Stimulated activated CD8-positive, alpha-beta memory T cell treated with anti-CD3 and anti-CD28 coated beads, Interleukin-7, amount 100 ng/mL, for 1 hour (primary cell): ENCODE results near the gene MTA3.
"Not testable (repeated sequence)": the region's sequence is repeated elsewhere in the genome, so short reads cannot be mapped to it uniquely, and the experiment has no call there.

ENCODE experiments used
- DNase-seq, 2 donors: peaks; one replicate each; pipeline ENCODE4 v3.0.0-alpha.2; 2020; ENCODE audit warnings: low read depth in 2 of 2

MTA3 gene

DNA sequence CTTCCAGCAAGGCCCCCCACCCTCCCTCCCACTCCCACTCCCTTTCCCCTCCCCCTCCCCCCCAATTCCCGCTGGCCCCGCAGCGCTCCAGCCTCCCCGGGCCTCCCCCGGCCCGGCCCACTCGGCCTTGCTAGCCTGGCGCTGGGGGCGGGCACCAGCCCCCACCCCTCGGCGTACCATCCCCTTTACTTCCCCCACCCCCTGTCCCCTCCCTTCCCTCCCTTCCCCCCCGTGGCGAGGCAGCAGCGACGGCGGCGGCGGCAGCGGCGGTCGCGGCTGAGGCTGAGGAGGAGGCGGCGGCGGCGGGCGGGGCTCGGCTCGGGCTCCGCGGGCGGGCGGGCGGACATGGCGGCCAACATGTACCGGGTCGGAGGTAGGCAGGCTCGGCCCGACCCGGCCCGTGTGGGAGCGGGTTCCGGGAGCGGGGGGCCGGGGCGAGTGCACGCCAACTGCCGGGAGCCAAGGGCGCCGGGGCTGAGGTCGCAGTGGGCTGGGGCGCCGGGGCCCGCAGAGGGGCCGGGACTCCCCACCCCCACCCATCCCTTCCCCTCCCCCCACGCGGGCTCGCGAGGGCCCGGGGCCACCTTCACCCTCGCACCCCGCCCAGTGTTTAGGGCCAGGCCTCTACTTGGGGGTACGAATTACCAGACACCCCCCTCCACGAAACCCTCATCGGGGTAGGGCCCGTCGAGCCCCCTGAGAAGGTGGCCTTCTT, at the start of gene MTA3:
Gene MTA3 (plus strand): TSS at position 232 of the 715 bp plus-strand sequence. CDS start 114 bp downstream, at position 346.
- peak; percentile 22 to 29 for DNase-seq

DNA sequence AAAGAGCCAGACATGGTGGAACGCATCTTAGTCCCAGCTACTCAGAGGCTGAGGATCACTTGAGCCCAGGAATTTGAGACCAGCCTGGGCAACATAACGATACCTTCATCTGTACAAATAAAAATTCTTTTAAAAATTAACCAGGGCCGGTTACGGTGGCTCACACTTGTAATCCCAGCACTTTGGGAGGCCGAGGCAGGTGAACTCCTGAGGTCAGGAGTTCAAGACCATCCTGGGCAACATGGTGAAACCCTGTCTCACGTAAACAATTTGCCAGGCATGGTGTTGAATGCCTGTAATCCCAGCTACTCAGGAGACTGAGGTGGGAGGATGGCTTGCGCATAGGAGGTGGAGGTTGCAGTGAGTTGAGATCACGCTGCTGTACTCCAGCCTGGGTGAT, 48.8 kb upstream of the MTA3 start:
- DNase-seq: no peak

DNA sequence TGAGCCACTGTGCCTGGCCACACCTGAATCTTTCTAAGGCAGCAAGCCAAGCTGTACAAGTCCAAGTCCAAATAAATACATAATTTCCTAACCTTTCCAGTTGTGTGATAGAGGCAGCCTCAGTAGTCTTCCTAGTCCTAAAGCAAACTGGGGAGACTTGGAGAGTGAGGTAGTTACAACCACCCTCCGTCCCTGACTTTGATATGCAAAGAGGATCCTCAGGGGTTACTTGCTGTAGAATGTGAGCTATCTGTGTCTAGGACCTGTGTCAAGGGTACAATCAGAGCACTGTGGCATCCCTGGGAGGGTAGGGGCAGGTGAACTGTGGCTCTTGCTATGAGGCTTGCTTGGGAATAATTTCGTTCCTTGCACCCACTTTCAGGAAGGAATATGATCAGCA, 46.4 kb upstream of the MTA3 start:
- no peak for DNase-seq

DNA sequence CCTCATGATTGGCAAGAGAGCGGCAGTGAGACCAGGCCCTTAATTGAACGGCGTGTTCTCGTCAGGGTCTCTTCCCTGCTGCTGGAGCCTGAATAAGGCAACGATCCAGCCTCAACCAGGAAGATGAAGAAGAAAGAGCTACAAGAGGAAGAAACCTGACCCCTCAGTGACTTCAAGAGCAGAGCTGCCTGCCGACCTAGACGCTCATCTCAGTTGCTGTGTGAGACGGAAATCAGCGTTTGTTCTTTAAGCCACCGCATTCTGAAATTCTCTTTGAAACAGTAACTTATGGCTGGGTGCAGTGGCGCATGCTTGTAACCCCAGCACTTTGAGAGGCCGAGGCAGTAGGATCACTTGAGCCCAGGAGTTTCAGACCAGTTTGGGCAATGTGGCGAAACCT, 45.1 kb upstream of the MTA3 start:
- no peak for DNase-seq

DNA sequence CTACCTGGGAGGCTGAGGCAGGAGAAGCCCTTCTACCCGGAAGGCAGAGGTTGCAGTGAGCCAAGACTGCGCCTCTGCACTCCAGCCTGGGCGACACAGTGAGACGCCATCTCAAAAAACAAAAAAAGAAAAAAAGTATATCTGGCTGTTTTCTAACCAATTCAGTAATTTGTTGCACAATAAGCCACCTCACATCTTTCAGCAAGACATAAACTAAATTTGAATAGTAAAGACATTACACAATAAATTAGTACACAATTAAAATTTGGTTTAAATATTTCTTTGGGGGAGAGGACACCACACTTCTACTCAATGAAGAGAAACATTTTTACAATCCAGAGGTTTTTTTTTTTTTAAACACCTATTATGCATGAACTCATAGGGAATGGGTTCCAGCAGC, 36.0 kb upstream of the MTA3 start:
- no peak for DNase-seq

DNA sequence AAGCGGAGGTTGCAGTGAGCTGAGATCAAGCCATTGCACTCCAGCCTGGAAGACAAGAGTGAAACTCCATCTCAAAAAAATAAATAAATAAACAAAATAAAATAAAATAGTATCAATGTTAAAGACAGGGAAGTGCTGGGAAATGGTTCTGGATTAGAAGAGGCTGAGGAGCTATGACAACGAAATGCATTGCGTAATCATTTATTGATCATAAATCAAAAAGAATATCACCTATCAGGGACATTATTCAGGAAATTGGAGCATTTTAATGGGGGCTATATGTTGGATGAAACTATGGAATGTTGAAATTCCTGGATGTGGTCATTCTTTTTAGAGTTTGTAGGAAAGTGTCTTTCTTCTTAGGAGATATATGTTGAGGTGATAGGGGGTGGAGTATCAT, 30.9 kb upstream of the MTA3 start:
- no peak for DNase-seq

DNA sequence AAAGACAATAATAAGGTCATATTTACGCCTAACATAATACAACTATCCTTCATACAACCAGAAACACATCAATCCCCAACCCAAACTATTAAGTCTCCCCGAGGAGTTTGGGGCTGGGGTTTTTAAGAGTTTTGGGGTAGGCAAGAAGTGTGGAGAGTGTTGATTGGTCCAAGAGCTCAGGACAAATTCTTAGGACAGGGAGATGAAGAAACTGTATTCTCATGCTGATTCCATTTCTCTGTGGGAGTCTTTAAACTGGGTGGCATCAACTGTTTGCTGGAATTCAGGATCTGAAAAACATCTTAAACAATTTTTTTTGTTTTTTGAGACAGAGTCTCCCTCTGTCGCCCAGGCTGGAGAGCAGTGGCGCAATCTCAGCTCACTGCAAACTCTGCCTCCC, 25.6 kb upstream of the MTA3 start:
- DNase-seq: no peak

DNA sequence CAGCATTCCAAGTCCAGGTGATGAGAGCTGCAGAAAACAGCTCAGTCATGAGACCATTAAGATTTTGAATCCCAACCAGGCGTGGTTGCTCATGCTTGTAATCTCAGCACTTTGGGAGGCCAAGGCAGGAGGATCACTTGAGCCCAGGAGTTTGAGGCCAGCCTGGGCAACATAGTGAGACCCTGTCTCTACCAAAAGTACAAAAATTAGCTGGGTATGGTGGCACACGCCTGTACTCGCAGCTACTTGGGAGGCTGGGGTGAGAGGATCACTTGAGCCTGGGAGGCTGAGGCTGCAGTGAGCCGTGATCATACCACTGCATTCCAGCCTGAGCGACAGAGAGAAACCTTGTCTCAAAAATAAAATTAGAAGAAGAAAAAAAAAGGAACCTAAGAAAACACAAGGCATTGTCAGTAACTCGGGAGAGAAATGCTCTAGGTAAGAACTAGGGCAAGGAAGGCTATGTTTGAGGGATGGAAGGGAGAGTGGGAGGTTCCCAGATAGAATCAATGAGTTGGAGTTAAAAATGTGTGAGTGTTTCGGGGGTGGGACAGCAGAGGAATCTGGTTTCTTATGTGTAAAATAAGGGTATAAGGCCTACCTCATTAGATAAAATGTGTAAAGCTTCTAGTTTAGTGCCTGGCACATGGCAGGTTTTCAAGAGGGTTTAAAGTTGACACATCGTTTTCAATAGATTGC, 23.3 kb upstream of the MTA3 start:
- no peak for DNase-seq

DNA sequence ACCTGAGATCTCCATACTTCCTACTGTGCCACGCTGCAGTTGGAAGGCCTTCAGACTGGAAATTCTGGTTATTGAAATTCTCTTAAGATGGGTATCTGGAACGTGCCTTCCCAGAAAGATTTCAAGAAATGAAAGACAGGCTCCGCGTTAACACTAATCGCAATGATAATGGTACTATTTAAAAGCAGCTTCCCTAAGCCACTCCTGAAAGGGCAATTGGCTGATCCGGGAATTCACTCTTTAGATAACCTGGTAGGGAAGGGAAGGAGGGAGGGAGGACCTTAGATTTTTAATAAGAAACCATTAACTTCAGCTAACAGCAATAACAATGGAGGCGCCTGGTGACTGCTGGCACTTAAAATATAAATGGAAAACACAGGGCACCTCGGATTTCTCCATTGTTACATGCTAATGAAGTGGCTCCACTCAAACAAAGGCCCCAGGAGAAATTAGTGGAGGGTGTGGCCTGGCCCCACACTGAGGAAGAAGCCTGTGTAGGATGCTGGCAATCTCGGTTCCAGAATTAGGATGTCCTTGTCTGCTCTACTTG, 22.5 kb upstream of the MTA3 start:
- DNase-seq: no peak

DNA sequence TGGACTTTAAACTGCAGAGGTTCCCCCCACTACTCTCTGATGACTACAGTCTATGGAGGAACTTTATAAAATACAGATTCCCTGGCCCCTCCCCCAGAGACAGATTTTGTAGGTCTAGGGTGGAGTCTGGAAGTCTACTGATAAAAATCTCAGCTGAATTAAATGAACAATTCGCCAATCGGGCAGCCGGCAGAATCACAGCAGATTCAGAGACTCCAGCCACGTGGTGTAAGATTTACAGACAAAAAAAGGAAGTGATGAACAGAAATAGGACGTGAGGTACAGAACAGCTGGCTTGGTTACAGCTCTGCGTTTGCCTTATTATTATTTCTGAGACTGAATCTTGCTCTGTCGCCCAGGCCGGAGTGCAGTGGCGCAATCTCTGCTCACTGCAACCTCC, 21.4 kb upstream of the MTA3 start:
- DNase-seq: no peak

DNA sequence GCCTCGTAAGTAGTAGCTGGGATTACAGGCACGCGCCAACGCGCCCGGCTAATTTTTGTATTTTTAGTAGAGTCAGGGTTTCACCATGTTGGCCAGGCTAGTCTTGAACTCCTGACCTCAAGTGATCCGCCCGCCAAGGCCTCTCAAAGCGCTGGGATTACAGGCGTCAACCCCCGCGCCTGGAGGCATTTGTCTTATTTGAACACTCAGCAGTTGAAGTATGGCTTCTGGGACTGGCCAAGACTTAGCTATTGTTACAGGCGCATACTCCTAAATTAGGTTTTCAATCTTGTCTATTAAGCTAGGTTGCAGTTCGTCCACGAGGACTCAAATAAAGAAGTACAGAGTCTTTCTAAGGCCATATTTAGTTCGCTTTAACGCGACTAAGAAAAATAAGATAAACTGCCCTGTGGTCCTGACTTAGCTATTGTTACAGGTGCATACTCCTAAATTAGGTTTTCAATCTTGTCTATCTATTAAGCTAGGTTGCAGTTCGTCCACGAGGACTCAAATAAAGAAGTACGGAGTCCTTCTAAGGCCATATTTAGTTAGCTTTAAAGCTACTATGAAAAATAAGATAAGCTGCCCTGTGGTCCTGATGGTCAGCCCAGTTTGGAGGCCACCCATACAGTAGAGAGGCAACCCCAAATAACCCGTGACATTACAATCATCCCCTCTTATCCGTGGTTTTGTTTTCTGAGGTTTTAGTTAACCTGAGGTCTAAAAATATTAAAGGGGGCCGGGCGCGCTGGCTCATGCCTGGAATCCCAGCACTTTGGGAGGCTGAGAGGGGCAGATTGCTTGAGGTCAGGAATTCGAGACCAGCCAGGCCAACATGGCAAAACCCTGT, 20.8 kb upstream of the MTA3 start:
- DNase-seq: no peak

DNA sequence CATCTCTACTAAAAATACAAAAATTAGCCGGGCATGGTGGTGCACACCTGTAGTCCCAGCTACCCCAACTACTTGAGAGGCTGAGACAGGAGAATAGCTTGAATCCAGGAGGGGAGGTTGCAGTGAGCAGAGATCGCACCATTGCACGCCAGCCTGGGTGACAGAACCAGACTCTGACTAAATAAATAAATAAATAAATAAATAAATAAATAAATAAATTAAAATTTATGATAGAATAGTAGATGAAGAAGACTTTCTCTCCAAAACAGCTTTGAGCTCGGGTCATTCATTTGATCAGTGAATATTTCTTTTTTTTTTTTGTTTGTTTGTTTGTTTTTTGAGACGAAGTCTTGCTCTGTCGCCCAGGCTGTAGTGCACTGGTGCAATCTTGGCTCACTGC, 17.6 kb upstream of the MTA3 start:
- DNase-seq: no peak

DNA sequence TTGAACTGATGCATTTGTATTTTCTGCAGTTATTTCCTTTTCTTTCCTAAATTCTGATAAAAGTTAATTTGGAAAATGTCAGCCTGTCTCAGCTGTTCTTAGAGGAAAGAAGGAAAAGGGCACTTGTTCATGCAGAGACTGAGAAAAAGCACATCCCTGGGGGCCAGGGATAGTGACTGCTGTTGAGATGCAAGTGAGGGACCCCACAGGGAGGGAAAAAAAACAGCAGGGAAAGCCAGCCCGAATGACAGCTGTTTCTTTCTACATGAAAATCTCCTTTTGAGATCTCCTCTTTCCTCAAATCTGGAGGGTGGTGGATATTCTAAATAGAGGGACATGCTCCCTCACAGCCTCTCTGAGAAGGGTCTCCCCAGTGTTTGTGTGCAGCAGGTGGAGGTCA, 14.0 kb upstream of the MTA3 start:
- DNase-seq: no peak

DNA sequence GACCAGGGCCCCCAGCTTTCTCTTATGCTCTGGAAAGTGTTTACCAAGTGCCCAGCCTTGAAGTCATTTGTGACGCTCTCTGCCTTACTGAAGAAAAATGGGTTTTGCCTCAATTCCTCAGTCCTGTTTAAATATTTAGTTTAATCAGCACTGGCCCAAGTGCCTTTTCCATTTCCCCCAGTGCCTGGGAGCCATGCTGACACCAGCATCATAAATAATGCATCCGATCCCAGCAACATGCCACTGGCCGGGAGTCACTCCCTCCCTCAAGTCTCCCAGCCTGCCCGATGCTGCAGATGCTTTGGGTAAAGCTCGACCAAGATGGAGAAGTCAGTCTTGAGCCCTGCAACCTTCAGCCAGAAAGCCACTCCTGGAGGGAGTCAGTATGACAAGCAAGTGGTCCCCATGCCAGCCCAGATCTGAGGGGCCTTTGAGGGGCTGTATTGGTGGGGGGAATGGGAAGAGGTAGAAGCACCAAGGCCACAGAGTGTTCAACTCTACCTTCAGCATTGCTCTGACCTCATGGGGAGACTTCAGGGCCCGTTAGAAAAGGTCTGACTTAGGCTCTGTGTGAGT, 12.0 kb upstream of the MTA3 start:
- DNase-seq: no peak

DNA sequence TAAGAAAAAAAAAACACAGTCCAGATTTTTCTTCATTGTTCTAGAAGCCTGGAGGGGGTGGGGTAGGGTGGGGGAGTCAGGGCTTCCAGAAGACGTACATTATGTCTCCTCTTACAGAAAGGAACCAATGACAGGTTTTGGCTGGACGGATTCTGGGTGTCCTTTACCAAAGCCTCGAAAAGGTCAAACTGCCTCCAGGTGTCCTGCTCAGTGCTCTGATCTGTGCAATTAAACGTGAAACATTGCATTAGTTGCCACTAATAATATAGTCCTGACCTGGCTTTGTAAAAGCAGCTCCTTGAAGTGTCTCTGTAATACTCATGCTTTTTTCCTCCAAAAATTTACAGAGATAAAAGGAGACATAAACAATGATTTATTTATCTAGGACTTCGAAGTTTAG, 11.1 kb upstream of the MTA3 start:
- DNase-seq: no peak

DNA sequence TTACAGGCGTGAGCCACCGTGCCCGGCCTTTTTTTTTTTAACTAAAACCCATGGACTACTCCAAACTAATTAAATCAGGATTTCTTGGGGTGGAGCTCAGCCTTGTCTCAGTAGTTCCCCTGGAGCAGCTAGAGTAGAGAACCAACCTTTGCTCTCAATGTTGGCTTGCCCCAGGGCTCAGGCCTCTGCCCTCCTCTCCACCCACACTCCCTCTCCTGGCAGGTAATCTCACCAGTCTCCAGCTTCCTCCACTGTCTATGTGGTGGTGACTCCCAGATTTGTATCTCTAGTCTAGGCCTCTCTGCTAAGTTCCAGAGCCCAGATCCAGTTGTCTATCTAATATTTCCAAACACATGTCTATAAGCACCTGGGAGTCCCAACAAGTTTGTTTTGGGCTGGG, 9.6 kb upstream of the MTA3 start:
- DNase-seq: no peak

DNA sequence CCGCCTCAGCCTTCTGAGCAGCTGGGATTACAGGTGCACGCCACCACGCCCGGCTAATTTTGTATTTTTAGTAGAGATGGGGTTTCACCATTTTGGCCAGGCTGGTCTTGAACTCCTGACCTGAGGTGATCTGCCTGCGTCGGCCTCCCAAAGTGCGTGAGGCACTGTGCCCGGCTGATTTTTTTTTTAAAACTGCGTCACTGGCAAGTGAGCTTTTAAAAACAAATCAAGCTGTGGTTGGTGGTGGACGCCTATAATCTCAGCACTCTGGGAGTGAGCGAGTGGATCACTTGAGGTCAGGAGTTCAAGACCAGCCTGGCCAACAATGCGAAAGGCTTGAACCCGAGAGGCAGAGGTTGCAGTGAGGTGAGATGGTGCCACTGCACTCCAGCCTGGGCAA, 8.3 kb upstream of the MTA3 start:
- DNase-seq: not testable (repeated sequence)

DNA sequence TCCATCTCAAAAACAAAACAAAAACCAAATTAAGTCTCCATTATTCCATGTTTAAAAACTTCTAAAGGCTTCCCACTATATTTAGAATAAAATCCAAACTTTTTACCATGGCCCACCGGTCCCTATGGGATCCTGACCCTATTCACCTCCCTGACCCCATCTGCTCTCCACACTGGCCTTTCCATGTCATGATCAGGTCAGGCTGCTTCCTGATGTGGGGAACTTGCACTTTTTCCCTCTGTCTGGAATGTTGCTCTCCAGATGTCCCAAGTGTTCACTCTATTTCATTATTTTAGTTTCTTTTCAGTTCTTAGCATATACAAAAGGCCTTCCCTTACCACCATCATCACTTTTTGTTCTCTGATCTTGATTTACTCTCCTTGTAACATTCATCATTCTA, 7.5 kb upstream of the MTA3 start:
- DNase-seq: no peak

DNA sequence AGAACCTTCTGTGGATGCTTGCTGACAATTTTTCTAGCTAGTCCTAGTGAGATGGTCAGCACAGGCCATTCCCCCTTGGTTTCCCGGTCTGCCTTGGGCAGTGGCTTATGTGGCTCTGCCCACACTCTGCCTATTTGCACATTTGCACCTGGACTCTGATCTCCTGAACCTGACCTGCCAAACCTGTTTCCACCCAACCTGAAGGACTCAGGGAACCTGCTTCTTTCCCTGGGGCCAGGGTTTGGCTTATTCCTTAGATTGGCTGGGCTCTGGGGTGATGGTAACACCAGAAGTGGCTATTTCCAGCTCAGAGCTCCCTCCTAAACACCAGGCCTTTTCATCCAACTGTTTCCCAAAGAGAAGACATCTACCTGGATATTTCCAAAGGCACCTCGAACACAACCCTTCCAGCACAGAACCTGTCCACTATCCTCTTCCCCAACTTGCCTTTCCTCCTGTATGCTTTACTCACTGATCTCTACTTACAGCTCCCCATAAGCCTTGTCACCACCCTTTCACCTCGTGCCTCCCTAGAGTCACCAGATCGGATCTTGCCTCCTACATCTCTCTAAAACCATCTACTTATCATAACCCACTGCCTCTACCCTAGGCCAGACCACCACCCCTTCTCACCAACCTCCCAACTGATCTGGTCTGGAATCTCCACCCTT, 5.8 kb upstream of the MTA3 start:
- no peak for DNase-seq

DNA sequence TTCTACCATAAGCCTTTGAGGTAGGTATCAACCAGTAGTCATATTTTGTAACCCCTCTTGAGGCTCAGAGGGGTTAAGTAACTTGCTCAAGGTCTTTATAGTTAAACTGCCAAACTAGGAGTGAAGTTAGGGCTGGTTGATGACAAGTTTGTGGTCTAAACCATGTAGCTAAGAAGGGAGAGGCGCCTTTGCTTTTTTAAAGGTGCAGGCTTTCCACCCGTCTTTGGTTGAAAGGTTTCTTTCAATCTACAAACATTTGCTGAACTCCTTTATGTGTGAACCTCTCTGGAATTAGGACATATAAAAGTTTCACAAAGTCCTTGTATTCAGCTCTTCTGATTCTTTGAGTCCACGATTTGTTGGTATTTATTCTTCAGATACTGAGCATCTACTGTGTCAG, 2.4 kb upstream of the MTA3 start:
- DNase-seq: no peak

DNA sequence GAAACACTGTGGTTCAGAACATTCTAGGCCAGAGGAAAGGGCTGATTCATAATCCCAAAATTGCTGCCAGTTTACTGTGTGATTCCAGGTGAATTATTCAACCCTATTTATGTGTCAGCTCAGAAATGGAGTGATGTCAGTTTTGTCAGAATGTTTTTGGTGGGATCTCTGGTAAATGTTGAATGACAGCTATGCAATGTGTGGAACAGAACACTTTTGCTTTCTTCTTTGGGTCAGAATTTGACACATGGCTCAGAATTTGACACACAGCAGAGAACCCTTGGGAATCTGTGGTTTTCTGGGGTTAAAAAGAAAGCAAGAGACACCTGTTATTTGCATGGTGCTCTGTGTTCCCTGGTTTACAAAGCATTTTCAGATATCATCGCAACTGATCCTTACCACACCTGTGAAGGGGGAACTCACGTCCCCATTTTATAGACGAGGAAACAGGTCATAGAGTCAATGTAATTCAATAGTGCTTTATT, 1.6 kb upstream of the MTA3 start:
- DNase-seq: no peak
